ENCODE results near the gene VPS45. TPM values are rescaled to one million over a fixed set of nuclear protein-coding genes. Genes with fewer than 3 reads are reported as not detected.

The VPS45 gene
- total and polyA plus RNA-seq, 8 donors, result 7.4 to 23.7 (median 13.2) TPM

GRCh38 chr1:150076985-150077384 lies 9.4 kb downstream of the VPS45 start:
- DNase-seq (no peak), FAIRE-seq (no peak), ATAC-seq (no peak)
- TF ChIP-seq CTCF (IDR thresholded peaks at IDR 0.05), result no peak
- Histone ChIP-seq H3K4me1 (no peaks in the 10 kb centered on the region), H3K36me3 (peaks cover 0 to 30% (median 12%) of the 10 kb centered on the region in 3 donors), H3K27ac (no peak overlapping the region), H3K27me3 (no peaks in the 10 kb centered on the region), H3K4me3 (no peak overlapping the region), H3K9me3 (no peaks in the 10 kb centered on the region)
- WGBS, 2 donors, result 88 to 94% methylated on average over 6 of the region's 6 CpGs
- intact Hi-C loops (cut with DNase I), result loop anchor here in 1 of 3 donors (10.0 kb wide), 1 partner anchor 108 kb away; no protein-coding TSS in a partner anchor

- Histone ChIP-seq H3K27ac (no peak overlapping the region), H3K36me3 (peaks cover 0 to 40% (median 18%) of the 10 kb centered on the region in 3 donors), H3K4me3 (no peak overlapping the region), H3K27me3 (no peaks in the 10 kb centered on the region), H3K4me1 (no peaks in the 10 kb centered on the region), H3K9me3 (no peaks in the 10 kb centered on the region)
- no peak for DNase-seq
- no peak for TF ChIP-seq CTCF (IDR thresholded peaks at IDR 0.05)
- intact Hi-C loops (cut with DNase I), result no loop called here
- ATAC-seq, result no peak
- no peak for FAIRE-seq
These were observed 13.2 kb downstream of the VPS45 start for GRCh38 chr1:150080784-150081183.

GRCh38 chr1:150082494-150082893 lies 14.9 kb downstream of the VPS45 start:
- intact Hi-C loops (cut with DNase I), result no loop called here

GRCh38 chr1:150083907-150084306 lies 16.3 kb downstream of the VPS45 start:
- intact Hi-C loops (cut with DNase I), result no loop called here
- no peak overlapping the region for H3K27ac ChIP-seq
- no peak for DNase-seq
- no peaks in the 10 kb centered on the region for H3K27me3 ChIP-seq
- no peak for TF ChIP-seq CTCF (IDR thresholded peaks at IDR 0.05)
- ATAC-seq, result no peak
- no peaks in the 10 kb centered on the region for H3K4me1 ChIP-seq
- FAIRE-seq, result no peak
- H3K36me3 ChIP-seq, result peaks cover 0 to 25% (median 22%) of the 10 kb centered on the region in 3 donors
- H3K9me3 ChIP-seq, result no peaks in the 10 kb centered on the region
- H3K4me3 ChIP-seq, result no peak overlapping the region

More at GRCh38 chr1:150082494-150082893, 14.9 kb downstream of the VPS45 start:
- Histone ChIP-seq H3K27ac (no peak overlapping the region), H3K36me3 (peaks cover 0 to 33% (median 18%) of the 10 kb centered on the region in 3 donors), H3K4me1 (no peaks in the 10 kb centered on the region), H3K9me3 (no peaks in the 10 kb centered on the region), H3K27me3 (no peaks in the 10 kb centered on the region), H3K4me3 (no peak overlapping the region)
- TF ChIP-seq CTCF (IDR thresholded peaks at IDR 0.05), result no peak
- WGBS, 2 donors, result 88% methylated on average over 4 of the region's 4 CpGs
- FAIRE-seq (no peak), ATAC-seq (no peak), DNase-seq (no peak)

GRCh38 chr1:150085406-150085805 lies 17.8 kb downstream of the VPS45 start:
- ATAC-seq (no peak), FAIRE-seq (no peak), DNase-seq (no peak)
- H3K4me1 ChIP-seq, result no peaks in the 10 kb centered on the region
- no peaks in the 10 kb centered on the region for H3K9me3 ChIP-seq
- peaks cover 0 to 22% (median 15%) of the 10 kb centered on the region in 3 donors for H3K36me3 ChIP-seq
- H3K4me3 ChIP-seq, result no peak overlapping the region
- TF ChIP-seq CTCF (IDR thresholded peaks at IDR 0.05), result no peak
- 51 to 53% methylated on average over 2 of the region's 2 CpGs for WGBS, 2 donors
- intact Hi-C loops (cut with DNase I), result no loop called here
- no peak overlapping the region for H3K27ac ChIP-seq
- H3K27me3 ChIP-seq, result no peaks in the 10 kb centered on the region

Measured in pancreas (tissue), 10 donors.